ENCODE results near the gene UST.
"Not testable (repeated sequence)": the region's sequence is repeated elsewhere in the genome, so short reads cannot be mapped to it uniquely, and the experiment has no call there.

UST gene

DNA sequence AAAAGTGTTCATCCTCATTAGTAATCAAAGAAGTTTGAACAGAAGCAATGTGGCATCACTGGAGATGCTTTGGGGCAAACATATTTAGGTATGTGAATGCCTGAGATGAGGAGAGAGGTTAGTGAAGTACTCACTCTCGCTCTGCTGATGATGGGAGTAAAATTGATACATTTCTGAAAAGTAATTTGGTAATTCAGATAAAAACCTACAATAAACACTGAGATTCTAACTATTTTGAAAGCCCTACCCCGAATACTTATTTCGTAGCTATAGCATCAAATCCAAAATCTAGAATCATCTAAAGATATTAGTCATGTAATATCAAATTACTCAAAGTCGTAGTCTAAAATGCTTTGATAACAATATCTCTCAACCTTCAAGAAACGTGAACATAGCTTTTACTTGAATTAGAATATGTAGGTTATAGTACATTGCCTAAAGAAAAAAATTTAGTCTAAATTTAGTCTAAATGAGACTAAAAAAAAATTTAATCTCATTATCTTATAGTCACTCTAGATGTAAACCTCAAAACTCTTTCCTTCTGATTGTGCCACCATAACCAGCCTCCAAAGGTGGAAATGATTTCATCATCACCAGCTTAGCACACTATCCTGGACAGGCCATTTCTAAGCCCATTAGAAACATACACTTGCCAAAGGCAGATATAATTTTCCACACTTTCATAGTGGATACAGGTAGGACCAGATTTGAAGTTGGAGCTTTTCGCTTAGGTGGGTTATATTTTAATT lies 338.2 kb downstream of the UST start:
- no peak for DNase-seq (ENCODE audit: low read depth in 3 of 3)

DNA sequence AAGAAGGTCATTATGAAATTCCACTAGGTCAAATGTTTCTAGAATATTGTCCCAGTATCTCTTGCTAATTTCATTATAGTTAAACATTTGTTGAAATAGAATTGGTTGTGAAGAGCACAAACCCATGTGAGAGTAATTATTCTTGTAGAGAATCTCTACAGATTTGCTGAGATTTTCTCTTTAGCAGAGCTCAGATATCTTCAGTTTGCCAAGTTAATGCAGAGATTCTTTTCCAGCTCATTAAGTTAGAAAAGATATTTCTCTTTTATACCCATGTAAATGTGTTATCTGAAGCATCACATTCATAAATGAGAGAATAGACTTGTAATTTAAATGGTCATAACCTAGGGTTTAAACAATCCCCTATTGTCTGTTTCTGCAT lies 338.7 kb downstream of the UST start:
- no peak for DNase-seq (ENCODE audit: low read depth in 3 of 3)

DNA sequence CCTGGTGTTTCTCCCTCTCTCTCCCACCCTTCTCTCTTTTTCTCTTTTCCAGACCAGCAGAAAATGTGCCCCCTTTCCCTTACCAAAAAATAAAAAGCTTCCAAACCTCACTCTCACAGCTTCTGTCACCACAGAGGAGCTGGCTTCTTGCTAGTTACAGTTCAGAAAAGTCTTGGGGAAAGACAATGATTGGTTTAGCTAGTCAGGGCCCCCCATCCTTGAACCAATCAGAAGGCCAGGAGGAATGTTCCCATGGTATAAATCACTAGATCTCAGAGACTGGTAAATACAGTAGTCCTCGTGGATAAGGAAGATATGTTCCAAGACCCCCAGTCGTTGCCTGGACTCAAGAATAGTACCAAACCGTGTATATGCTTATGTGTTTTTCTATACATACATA lies 339.5 kb downstream of the UST start:
- no peak for DNase-seq (ENCODE audit: low read depth in 3 of 3)

DNA sequence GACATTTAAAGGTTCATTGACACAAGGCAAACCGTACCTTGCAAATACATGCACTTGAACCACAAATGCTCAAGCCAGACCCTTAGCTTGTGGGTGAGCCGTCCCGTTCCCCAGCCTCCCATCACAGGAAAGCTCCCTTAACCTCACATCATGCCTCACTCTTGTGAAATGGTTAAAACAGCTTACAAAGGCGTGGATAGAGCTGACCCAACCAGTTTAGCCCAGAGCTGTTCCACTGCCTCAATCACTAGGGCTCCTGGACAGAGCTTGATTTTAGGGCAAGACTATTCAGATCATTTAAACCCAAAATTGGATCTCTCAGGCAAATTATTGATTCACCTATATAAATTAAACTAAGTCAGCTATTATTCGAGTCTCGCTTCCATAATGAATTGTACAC lies 341.1 kb downstream of the UST start:
- no peak for DNase-seq (ENCODE audit: low read depth in 3 of 3)

DNA sequence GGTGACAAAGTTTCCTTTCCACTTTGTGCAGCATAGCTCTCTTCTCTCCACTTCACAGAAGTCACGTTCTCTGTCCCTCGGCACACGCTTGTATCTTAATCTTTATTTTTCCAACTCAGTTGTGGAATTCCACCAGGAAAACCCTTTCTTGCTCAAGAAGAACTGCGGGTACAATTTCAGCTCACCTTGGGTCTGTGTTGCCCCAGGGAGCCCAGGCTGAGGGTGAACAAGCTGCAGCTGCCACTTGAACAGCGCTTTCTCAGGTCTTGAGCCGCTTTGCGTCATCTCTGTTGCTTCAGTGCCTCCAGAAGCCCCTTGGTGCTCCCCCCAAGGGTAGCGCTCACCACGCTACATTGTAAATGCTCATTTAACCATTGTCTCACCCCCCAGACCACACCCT lies 341.5 kb downstream of the UST start:
- DNase-seq (ENCODE audit: low read depth in 3 of 3) = no peak

DNA sequence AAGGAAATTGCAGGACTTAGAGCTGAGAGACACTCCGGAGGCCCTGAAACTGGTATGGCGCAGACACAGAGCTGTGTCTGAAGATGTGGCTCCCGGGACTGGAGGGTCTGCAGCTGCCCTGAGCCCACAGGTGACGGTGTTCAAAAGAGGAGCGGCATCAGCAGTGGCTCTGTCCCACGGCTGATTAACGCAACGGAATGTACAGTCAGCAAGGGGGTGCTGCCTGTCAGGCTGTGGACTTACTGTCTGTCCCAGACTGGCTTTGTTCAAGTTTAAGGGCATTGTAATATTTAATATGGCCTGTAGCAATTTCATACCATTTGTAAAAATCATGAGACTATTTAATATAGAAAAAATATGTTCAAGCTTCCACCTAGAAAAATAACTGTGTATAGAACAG lies 342.7 kb downstream of the UST start:
- DNase-seq (ENCODE audit: low read depth in 3 of 3) = no peak

DNA sequence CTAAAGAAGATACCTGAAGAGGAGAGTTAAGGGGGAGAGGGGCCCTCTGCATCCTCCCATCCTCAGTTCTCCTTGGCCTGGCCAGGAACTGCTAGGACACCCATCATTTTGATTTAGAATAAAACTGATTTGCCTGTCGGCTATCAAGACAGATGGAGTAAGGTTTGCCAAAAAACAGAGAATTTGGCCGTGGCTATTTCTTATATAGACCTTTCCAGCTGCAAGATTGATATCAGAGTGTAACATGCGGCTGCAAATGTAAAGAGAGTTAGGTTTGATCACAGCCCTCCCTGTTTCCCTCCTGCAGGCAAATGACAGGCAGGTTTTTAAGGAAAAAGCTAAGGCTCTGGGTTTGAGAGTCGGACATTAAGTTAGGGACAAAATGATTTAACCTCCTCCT lies 344.1 kb downstream of the UST start:
- DNase-seq (ENCODE audit: low read depth in 3 of 3) = no peak

DNA sequence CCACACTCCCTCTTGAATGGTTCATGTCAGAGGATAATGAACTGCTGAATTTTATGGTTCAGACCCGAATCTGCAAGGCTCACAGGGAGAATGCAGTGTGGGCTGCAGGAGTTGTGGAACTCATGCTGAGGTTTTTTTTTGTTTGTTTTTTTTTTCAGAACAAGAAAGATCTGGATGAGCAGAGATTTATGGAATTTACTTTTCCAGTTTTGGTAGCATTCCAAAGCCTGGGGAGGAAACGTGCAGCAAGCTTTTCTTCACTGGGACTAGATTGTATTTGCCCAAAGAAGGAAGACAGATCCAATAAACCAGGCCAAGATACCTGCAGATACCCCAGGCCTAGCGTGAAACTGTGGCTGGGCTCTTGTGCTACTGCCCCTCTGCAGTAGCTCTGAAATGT lies 346.8 kb downstream of the UST start:
- no peak for DNase-seq (ENCODE audit: low read depth in 3 of 3)

DNA sequence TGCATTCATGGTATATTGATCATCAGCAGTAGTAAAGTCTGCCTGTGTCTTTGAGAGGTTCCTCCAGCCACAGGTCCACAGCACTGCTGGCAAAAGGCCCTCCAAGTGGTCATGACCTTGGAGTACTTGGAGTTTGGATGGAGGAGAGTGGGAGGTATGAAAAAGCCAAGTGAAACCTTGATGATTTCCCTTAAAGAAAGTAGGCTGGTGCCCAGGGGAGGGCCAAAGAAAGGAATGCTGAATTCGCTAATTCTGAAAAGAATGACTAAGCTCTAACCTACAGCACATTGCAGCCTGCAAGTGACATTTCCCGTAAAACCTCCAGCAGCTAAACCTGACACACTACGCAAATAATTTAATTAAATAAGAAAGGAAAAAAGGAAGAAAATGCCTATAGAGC lies 347.3 kb downstream of the UST start:
- no peak for DNase-seq (ENCODE audit: low read depth in 3 of 3)

DNA sequence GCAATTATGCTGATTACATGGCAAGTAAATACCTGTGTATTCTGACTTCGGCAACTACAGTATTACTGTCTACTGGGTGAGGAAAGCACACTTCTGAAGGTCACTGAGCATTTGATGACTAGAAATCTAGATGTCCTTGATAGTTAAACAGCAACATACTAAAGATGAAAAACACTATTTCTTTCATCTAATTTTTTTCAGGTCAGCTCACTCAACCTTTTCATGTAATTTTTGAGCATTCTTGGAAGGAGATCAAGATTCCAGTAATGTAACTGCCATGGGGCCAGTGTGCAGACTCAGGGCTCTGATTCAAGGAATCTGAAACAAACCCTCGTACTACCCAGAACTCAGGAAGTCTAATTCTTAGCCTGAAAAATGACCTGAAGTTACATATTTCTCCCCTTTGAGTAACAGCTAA lies 348.1 kb downstream of the UST start:
- DNase-seq (ENCODE audit: low read depth in 3 of 3) = no peak

DNA sequence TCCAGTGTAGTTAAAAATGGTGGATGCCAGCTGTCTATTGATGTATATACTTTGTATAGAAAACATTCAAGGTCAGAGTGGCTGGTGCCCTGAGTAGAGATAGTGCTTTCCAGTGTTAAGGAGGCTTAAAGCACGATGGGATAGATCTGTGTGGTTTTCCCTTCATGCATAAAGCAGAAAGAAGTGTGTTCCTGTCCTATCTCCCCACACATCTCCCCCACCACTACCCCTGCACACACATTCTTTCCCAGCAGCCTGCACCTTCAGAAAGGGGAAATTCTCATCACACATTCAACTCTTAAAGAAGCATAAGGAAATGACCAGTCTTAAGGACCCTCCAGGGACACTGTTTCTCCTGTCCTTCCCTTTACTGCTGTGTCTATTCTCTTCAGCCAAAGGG lies 349.0 kb downstream of the UST start:
- DNase-seq (ENCODE audit: low read depth in 3 of 3) = no peak

DNA sequence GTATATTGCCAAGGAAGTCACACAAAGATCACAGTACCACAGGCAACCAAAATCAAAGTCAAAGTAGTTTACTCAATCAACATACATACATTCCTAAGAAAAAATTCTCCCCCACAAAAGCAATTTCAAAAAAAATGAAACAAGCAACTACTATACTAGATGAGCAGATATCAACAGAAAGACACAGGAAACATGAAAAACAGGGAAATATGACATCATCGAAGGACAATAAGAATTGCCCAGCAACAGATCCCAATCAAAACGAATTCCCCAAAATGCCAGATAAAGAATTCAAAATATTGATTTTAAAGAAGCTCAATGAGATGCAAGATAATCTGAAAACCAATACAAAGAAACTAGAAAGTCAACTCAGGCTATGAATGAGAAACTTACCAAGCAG lies 351.0 kb downstream of the UST start:
- no peak for DNase-seq (ENCODE audit: low read depth in 3 of 3)

DNA sequence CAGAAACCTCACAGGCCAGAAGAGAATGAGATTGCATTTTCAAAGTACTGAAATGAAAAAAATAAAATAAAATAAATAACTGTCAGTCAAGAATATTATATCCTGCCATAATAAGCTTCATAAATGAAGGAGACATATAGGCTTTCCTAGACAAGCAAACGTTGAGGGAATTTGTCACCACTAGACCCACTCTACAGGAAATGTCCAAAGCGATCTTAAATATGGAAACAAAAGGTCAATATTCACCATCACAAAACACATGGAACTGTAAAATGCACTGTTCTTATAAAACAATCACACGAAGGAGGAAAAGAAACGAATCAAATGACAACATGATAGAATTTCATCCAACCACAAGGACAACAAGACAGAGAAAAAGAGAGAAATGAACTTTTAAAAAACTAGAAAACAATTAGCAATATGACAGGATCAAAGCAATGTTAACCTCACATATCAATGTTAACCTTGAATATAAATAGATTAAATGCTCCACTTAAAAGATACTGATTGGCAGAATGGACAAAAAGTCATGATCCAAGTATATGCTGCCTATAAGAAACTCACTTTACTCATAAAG lies 352.0 kb downstream of the UST start:
- DNase-seq (ENCODE audit: low read depth in 3 of 3) = no peak

DNA sequence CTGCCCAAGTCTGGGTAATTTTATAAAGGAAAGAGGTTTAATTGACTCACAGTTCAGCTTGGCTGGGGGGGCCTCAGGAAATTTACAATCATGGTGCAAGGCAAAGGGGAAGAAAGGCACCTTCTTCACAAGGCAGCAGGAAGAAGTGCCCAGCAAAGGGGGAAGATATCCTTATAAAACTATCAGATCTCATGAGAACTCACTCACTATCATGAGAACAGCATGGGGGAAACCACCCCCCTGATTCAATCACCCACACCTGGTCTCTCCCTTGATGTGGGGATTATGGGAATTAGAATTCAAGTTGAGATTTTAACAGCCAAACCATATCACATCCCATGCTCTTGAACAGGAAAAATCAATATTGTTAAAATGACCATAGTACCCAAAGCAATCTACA lies 355.5 kb downstream of the UST start:
- no peak for DNase-seq (ENCODE audit: low read depth in 3 of 3)

DNA sequence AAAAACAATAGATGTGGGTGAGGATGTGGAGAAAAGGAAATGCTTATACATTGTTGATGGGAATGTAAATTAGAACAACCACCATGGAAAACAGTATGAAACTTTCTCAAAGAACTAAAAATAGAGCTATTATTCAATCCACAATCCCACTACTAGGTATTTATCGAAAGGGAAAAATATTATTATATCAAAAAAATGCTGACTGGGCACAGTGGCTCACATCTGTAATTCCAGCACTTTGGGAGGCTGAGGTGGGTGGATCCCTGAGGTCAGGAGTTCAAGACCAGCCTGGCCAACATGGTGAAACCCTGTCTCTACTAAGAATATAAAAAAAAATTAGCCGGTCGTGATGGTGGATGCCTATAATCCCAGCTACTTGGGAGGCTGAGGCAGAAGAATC lies 357.1 kb downstream of the UST start:
- not testable (repeated sequence) for DNase-seq (ENCODE audit: low read depth in 3 of 3)

DNA sequence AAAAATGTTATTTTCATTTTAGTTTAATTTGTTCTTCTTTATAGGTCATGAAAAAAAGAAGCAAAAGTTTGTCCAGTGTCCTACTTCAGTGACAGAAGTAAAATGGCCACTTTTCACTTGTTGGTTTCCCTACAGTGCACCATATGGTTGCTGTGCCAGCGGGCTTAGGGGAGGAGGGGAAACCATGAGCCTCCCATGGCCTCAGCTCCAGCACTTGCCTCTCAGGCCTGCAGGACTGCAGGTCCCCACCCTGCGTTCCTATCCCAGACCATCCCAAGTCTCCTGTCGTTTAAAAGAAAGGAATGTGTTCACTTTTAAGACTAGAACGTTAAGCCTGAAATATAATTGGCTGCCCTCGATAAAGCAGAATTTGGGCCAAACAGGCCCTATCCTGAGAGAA lies 360.7 kb downstream of the UST start:
- no peak for DNase-seq (ENCODE audit: low read depth in 3 of 3)

DNA sequence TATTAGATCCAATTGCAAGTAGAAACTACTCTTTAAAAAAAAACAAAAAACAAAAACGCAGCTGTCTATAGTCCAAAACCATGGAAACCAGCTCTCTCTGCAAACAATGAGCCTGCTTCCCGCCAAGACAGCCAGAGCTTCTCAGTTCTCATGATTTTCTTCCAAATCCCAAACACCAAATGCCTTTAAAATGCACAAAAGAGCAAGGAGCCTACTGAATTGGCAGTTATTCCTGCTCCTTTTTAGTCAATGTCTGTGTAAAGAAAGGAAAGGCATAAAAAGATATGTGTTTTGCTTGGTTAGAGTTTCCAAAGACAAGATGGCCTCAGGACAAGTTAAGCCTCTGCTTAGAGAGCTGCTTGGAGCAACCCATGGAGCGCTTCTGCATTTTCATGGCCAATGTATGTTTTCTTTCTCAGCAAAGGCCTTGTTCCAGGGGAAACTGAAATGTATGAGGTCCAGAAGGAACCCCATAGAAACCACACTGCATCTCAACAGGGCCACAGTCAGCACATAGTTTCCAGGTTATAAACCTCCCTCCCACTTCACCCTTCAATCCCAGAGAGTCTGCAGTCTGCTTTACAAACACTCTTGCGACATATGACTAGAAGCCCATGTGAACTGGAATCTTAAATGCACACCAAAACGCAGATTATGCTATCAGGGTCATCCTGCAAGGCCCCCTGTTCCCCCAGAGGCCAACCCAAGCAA lies 361.4 kb downstream of the UST start:
- DNase-seq (ENCODE audit: low read depth in 3 of 3) = no peak

DNA sequence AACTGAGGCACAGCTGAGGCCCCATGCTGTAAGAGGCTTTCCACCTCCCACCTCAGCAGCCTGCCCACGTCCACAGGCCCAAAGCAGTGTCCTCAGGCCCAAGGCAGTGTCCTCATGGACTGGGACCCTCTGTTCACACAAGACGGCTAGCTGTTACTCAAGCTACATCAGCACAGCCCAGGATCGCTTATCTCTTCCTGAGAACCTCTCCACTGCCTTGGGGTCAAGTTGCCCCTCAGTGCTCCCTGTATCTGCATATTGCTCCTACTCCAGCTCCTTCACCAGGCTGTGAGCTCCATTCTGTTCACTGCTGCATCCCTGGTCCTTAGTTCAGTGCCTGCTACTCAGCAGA lies 361.9 kb downstream of the UST start:
- DNase-seq (ENCODE audit: low read depth in 3 of 3) = no peak

DNA sequence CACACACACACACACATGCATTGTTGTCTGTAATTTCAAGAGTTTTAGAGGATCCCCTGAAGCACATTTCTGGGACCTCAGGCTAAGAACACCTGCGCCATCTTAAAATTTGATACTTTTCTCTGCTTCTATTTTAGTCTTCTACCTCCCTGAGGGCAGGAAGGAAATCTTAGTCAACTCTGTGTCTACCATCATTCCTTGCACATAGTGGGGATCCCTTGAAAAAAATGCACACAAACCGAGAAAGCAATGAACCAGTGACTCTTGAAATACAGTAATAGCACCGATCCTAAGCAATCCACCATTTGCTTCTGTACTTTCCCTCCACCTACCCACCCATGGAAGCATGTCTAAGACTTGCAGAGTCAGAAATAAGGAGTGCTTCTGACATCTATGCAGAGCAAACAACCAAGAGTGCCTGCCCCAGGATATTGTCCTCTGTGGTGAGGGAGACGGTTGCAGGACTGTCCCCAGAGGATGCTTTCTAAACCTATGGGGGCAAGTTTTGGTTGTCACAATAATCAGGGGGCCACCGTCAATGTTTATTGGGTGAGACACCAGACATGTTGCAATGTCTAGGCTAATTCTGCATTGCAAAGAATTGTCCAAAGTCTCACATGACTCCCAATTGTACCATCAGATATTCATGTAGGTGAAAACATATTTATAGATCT lies 362.7 kb downstream of the UST start:
- no peak for DNase-seq (ENCODE audit: low read depth in 3 of 3)

DNA sequence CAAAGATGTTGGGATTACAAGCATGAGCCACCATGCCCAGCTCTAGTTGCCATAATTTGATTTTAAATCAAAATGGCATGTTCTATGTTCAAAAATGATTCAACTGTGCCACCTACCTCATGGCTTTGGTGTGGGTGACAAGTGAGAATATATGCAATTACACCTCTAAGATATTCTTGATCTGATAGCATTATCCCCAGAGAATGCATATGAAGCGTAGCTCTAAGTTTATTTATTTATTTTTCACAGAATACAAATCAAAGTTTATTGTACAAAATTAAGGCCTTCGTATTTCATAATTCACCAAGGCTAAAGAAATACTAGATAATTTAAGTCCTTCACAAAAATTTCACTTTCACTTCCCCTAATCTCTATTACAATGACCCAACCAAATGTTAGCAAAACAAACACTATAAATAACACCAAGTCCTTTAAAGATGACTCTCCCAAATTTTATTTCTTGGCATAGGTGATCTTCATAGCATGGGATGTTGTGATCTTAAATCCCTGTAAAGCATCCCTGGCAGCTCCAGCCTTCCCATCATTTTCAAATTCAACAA lies 364.8 kb downstream of the UST start:
- no peak for DNase-seq (ENCODE audit: low read depth in 3 of 3)

DNA sequence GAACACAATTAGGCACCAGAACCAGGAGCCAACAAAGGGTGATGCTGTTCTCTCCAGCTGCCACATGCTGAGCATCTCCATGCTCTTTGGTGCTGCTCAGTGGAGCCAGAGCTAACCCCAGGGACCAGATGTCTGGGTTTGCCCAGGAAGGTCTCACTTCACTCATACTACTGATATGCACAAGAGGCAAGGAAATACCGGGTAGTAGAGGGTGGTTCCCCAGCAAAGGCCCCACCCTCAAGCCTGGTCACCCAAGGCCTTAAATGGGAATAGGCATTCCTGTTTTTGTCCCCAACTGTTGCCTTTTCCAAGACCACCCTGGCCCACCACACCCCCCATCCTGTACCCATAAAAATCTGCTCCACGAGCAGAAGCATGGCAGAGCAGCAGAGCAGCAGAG lies 366.1 kb downstream of the UST start:
- no peak for DNase-seq (ENCODE audit: low read depth in 3 of 3)

DNA sequence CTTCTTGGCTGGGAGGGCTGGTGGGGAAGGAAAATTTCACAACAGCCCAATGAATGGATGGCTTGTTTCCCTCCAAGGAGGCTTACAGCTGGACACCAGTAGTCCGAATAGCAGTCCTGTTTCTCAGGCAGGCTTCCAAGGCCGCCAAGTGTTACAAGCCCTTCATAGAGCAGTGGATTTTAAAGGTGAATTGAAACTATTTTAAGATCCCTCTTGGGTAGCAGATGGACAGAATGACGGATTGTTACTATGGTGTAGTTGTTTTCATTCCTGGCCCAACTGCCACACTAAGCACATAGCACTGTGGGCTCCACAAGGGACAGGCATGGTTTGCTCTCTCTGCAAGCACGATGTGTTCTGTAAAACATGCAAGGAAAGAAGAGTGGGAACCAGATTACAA lies 367.3 kb downstream of the UST start:
- DNase-seq (ENCODE audit: low read depth in 3 of 3) = no peak

Data from stimulated activated CD4-positive, alpha-beta T cell treated with anti-CD3 and anti-CD28 coated beads, TNF-alpha, amount 100 ng/mL, for 48 hours (primary cell).